Colonic mucosa (tissue), 4 donors: ENCODE data around the gene TPI1. TPM values are rescaled to one million over a fixed set of nuclear protein-coding genes. Genes with fewer than 3 reads are reported as not detected.

ENCODE experiments used
- DNase-seq: peaks from one replicate; pipeline ENCODE4 v3.0.0-alpha.2; 2020
- H3K27ac ChIP-seq: fragments of 200-600 bp; one replicate; pipeline ENCODE4 v1.8.0; 2021
- H3K27me3 ChIP-seq: fragments of 200-600 bp; one replicate; pipeline ENCODE4 v1.8.0; 2021
- H3K36me3 ChIP-seq: fragments of 200-600 bp; one replicate; pipeline ENCODE4 v1.8.0; 2021
- H3K4me1 ChIP-seq: fragments of 200-600 bp; one replicate; pipeline ENCODE4 v1.8.0; 2021; ENCODE audit warnings: mild to moderate bottlenecking
- H3K4me3 ChIP-seq: fragments of 200-600 bp; one replicate; pipeline ENCODE4 v1.8.0; 2021
- H3K9ac ChIP-seq, 2 donors: one replicate each; pipeline ENCODE4 v1.7.0; 2013; ENCODE audit warnings: control low read depth in 2 of 2, low read depth in 2 of 2, low read length in 2 of 2
- H3K9me3 ChIP-seq: fragments of 200-600 bp; one replicate; pipeline ENCODE4 v1.8.0; 2021
- CTCF ChIP-seq: fragments of 200-600 bp; IDR thresholded peaks from one replicate; pipeline ENCODE4 v1.8.0; 2022; ENCODE audit warnings: antibody characterized with exemption, mild to moderate bottlenecking
- intact Hi-C: fragments of 100-400 bp; cut with DNase I; formaldehyde crosslinking; loops from one replicate; pipeline ENCODE4 v1.14.1; 2022
- total RNA-seq, 2 donors: library from RNA; stranded (reverse); fragmentation: NEBNext Ultra II Directional in 1 of 2; extraction: Animal tissue kit (Norgen Biotek cat#: 25700) in 1 of 2; gene quantifications; one replicate each; pipeline ENCODE4 v1.2.1, GENCODE V29; 2021
- donor health status: healthy.
- donor health status: DM: no; HTN: no; CAD: no.
- donor health status: DM: no; HTN: no; CAD: no.

Gene TPI1
- total RNA-seq, 2 donors from 2014 or later = 1,097 to 1,106 TPM

DNA sequence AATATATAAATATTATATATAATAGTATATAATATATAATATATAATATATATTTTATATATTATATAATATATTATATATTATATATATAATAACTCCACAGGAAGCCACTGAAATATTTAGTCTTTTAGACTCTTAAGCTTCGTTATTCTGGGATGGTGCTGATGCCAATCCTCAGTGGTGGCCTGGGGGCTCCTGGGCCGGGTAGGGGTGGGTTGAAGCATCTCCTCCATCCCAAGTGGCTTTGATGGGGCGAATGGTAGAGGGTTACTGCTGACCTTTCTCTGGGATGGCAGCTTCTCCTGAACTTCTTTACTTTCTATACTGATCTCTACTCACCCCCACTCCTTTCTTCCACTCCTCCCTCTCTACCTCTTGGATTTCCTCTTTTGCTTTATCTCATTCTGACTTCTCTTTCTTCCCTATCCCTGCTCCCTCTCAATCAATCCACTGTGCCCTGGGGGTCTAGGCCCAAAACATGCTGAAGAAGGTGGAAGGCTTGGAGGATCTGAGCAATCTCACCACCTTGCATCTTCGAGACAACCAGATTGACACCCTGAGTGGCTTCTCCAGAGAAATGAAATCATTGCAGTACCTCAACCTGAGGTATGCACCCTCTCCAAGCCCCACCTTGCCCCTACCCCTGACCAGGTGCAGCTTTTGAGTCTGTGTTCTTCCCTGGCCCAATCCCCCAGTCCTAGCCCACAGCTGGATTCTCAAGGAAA lies 42.3 kb downstream of the TPI1 start:
- no peaks in the 10 kb centered on the region for H3K4me1 ChIP-seq
- intact Hi-C loops = no loop called here
- H3K9ac ChIP-seq = no peak overlapping the region
- H3K27me3 ChIP-seq = no peaks in the 10 kb centered on the region
- DNase-seq = no peak
- no peak overlapping the region for H3K4me3 ChIP-seq
- no peak overlapping the region for H3K27ac ChIP-seq
- no peak for TF ChIP-seq CTCF
- no peaks in the 10 kb centered on the region for H3K36me3 ChIP-seq
- no peaks in the 10 kb centered on the region for H3K9me3 ChIP-seq

DNA sequence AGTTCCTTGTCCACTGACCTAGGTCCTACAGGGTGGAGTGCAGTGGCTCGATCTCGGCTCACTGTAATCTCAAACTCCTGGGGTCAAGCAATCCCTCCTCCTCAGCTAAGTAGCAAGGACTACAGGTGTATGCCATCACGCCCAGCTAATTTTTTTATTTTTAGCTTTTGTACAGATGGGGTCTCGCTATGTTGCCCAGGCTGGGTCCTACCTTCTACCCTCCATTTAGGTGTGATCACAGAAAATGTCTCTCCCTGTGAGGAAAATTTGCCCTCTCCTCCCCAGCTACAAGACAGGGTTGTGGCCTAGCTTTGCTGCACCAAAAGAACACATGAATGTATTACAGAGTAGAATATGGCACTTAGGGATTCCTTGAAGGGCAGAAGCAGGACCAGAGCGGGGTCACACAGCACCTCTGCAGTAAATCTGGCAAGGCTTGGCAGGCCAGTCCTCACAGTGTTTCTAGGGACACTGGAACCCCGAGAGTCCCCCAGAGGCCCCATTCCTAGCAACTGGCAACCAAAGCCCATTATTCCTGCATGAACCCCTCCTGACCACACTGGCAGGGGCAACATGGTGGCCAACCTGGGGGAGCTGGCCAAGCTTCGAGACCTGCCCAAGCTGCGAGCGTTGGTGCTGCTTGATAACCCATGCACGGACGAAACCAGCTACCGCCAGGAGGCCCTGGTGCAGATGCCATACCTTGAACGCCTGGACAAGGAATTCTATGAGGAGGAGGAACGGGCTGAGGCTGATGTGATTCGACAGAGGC lies 45.0 kb downstream of the TPI1 start:
- DNase-seq = no peak
- no peaks in the 10 kb centered on the region for H3K9me3 ChIP-seq
- H3K36me3 ChIP-seq = no peaks in the 10 kb centered on the region
- H3K4me3 ChIP-seq = no peak overlapping the region
- no peak overlapping the region for H3K9ac ChIP-seq
- no peaks in the 10 kb centered on the region for H3K4me1 ChIP-seq
- no peak for TF ChIP-seq CTCF
- no peaks in the 10 kb centered on the region for H3K27me3 ChIP-seq
- intact Hi-C loops = no loop called here
- H3K27ac ChIP-seq = no peak overlapping the region

DNA sequence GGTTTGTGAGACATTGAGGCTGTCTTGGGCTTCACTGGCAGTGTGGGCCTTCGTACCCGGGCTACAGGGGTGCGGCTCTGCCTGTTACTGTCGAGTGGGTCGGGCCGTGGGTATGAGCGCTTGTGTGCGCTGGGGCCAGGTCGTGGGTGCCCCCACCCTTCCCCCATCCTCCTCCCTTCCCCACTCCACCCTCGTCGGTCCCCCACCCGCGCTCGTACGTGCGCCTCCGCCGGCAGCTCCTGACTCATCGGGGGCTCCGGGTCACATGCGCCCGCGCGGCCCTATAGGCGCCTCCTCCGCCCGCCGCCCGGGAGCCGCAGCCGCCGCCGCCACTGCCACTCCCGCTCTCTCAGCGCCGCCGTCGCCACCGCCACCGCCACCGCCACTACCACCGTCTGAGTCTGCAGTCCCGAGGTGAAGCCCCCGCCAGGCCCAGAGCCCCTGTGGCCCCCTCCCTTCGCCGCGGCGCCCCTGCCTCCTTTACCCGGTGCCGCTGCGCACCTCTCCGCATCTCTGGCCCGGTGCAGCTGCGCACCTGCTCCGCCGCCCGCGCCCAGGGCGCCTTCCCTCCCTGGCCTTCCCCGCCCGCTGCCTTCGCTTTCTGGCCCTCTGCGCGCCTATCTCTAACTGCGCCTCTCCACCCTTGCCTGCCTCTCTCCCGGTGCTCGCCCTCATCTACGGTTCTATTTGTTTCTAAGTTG lies 47.1 kb downstream of the TPI1 start, which contains the start of gene ENO2:
ENO2 (plus strand) TSS at position 335 of the 701 bp plus-strand sequence. CDS start 1,253 bp downstream, outside the sequence.
- Histone ChIP-seq H3K27me3 (no peaks in the 10 kb centered on the region), H3K36me3 (no peaks in the 10 kb centered on the region), H3K9ac (peak within 1 kb of the TSS; percentile 40 to 82), H3K4me1 (no peaks in the 10 kb centered on the region), H3K4me3 (peak within 1 kb of the TSS; percentile 54), H3K27ac (peak within 1 kb of the TSS; percentile 61), H3K9me3 (no peaks in the 10 kb centered on the region)
- intact Hi-C loops = no loop called here
- TF ChIP-seq CTCF = no peak
- peak; percentile 74 for DNase-seq

DNA sequence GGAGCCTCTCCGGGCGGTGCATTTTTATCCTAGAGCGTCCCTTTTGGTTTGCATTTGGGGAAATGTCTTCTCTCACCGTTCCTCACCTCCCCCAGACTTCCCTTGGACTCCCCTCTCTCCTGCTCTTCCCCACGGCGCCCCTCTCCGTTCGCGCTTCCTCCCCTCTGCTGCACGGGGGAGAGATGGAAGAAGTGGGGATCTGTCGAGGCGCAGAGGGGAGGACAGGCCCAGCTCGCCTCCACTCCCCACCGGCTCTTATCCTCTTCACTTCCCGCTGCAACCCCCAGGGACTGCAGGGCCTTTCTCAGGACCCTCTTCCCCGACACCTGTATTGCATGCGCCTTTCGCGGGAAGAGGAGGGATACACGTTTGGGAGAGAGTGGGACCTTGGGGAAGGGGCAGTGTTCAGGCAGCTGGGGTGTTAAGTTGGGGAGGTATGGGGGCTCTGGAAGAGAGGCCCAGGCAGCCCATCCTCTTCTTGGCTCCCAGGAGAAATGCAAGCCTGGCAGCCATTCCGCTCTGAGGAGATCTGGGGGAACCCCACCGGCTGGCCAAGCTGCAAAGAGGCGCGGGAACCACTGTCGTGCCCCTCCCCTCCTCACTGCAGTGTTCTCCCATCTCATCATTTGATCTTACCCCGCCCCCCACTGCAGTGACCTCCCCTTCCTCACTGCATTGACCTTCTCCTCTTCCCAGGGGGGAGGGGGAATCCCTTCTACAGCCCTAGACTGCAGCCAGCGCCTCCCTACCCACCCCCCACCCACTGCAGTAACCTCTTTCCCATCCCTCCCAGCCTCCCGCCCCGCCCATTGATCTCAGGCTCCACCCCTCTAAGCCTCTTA lies 47.8 kb downstream of the TPI1 start:
- Histone ChIP-seq H3K9me3 (no peaks in the 10 kb centered on the region), H3K36me3 (no peaks in the 10 kb centered on the region), H3K4me1 (no peaks in the 10 kb centered on the region), H3K9ac (peak overlapping the region; percentile 40 to 82), H3K27ac (peak overlapping the region; percentile 61), H3K4me3 (peak overlapping the region; percentile 54), H3K27me3 (no peaks in the 10 kb centered on the region)
- DNase-seq = peak; percentile 65
- intact Hi-C loops = no loop called here
- no peak for TF ChIP-seq CTCF
